SK-N-MC (cell line): ENCODE results near the gene MTMR10.

Experiments
- EZH2 ChIP-seq: fragments of 200-600 bp; sonication (generic); IDR thresholded peaks from one replicate; pipeline ENCODE4 v1.6.1; 2017; ENCODE audit warnings: antibody characterized with exemption
- FOXP2 ChIP-seq: optimal IDR thresholded peaks from 2 replicates; pipeline ENCODE3; 2011; ENCODE audit warnings: mild to moderate bottlenecking, moderate library complexity; ENCODE audit not compliant: insufficient read depth; ENCODE audit errors: extremely low read length, control extremely low read depth
- POLR2AphosphoS5 ChIP-seq: IDR thresholded peaks from 2 replicates; pipeline ENCODE4 v1.6.1; 2012; ENCODE audit warnings: mild to moderate bottlenecking, low read depth, low read length, borderline replicate concordance

GRCh38 chr15:30943654-30944335, 47.6 kb downstream of the MTMR10 start:
- TF ChIP-seq FOXP2 (no peak), EZH2 (no peak), POLR2AphosphoS5 (no peak)
